ENCODE data around the gene JADE1. TPM values are rescaled to one million over a fixed set of nuclear protein-coding genes. Genes with fewer than 3 reads are reported as not detected.

The JADE1 gene
- total RNA-seq, 1 experiment from 2014 or later, result 39.3 TPM

GRCh38 chr4:128917781-128918180, 108.3 kb downstream of the JADE1 start:
- POLR2A ChIA-PET (ENCODE audit: low non-redundant PET), result no interaction called here
- CTCF ChIA-PET, result no interaction called here
- intact Hi-C loops (cut with micrococcal nuclease; ENCODE audit: unreplicated experiment), result no loop called here
- no peak for DNase-seq (ENCODE audit: low spot score)
- H3K27me3 ChIP-seq (replicated peaks; ENCODE audit: insufficient read depth, low read depth, low read length, poor library complexity), result no peaks in the 10 kb centered on the region
- H3K4me1 ChIP-seq (ENCODE audit: insufficient read depth, low read length, poor library complexity, severe bottlenecking), result no peaks in the 10 kb centered on the region
- TF ChIP-seq CTCF (conservative IDR thresholded peaks at IDR 0.05; ENCODE audit: low read depth, low read length) (no peak), EZH2 (IDR thresholded peaks at IDR 0.05; ENCODE audit: borderline replicate concordance, low read depth, low read length, poor library complexity, severe bottlenecking) (no peak)
- no peaks in the 10 kb centered on the region for H3K9me3 ChIP-seq (ENCODE audit: low read depth, low read length, poor library complexity, severe bottlenecking)
- H3K27ac ChIP-seq (ENCODE audit: low read depth, low read length, poor library complexity, severe bottlenecking), result no peak overlapping the region
- H3K36me3 ChIP-seq (ENCODE audit: insufficient read depth, low read length, poor library complexity, severe bottlenecking), result no peaks in the 10 kb centered on the region
- no peak overlapping the region for H3K4me3 ChIP-seq (ENCODE audit: low read depth, low read length, poor library complexity, severe bottlenecking)
- no TSS peak for BruUV-seq (replicated peaks)

- Histone ChIP-seq H3K4me3 (ENCODE audit: low read depth, low read length, poor library complexity, severe bottlenecking) (no peak overlapping the region), H3K36me3 (ENCODE audit: insufficient read depth, low read length, poor library complexity, severe bottlenecking) (peaks cover 4% of the 10 kb centered on the region), H3K27me3 (replicated peaks; ENCODE audit: insufficient read depth, low read depth, low read length, poor library complexity) (no peaks in the 10 kb centered on the region), H3K4me1 (ENCODE audit: insufficient read depth, low read length, poor library complexity, severe bottlenecking) (no peaks in the 10 kb centered on the region), H3K9me3 (ENCODE audit: low read depth, low read length, poor library complexity, severe bottlenecking) (peaks cover 4% of the 10 kb centered on the region), H3K27ac (ENCODE audit: low read depth, low read length, poor library complexity, severe bottlenecking) (no peak overlapping the region)
- BruUV-seq (replicated peaks), result no TSS peak
- TF ChIP-seq CTCF (conservative IDR thresholded peaks at IDR 0.05; ENCODE audit: low read depth, low read length) (no peak), EZH2 (IDR thresholded peaks at IDR 0.05; ENCODE audit: borderline replicate concordance, low read depth, low read length, poor library complexity, severe bottlenecking) (no peak)
- DNase-seq (ENCODE audit: low spot score), result no peak
- POLR2A ChIA-PET (ENCODE audit: low non-redundant PET), result no interaction called here
- CTCF ChIA-PET, result no interaction called here
- intact Hi-C loops (cut with micrococcal nuclease; ENCODE audit: unreplicated experiment), result no loop called here
These were observed 112.5 kb downstream of the JADE1 start for GRCh38 chr4:128921954-128922353.

Data from A673 (cell line).